Measurements from ENCODE around the gene SPOCK1. TPM values are rescaled to one million over a fixed set of nuclear protein-coding genes. Genes with fewer than 3 reads are reported as not detected.

Gene SPOCK1
- total and polyA plus RNA-seq, 12 donors = 13.7 to 70.3 (median 28.6) TPM

GRCh38 chr5:137329586-137330296, 169.4 kb downstream of the SPOCK1 start:
- Histone ChIP-seq H3K36me3 (no peaks in the 10 kb centered on the region), H3K27me3 (no peaks in the 10 kb centered on the region), H3K4me1 (peaks cover 0 to 15% (median 0%) of the 10 kb centered on the region in 9 donors), H3K9me3 (no peaks in the 10 kb centered on the region), H3K4me3 (no peak overlapping the region), H3K27ac (no peak overlapping the region)
- WGBS, 2 donors = 95 to 97% methylated on average over 8 of the region's 8 CpGs
- no peak for TF ChIP-seq CTCF (IDR thresholded peaks at IDR 0.05)
- DNase-seq = no peak
- intact Hi-C loops (cut with DNase I) = loop anchor here in 3 of 10 donors (5.0 to 10.0 kb wide), 3 partner anchors 275 to 1277 kb away; no protein-coding TSS in a partner anchor
- no peak for ATAC-seq

GRCh38 chr5:137328991-137329390, 170.1 kb downstream of the SPOCK1 start:
- TF ChIP-seq CTCF (IDR thresholded peaks at IDR 0.05) = no peak
- intact Hi-C loops (cut with DNase I) = loop anchor here in 2 of 10 donors (10.0 kb wide), 2 partner anchors 276 to 524 kb away; no protein-coding TSS in a partner anchor
- Histone ChIP-seq H3K9me3 (no peaks in the 10 kb centered on the region), H3K4me1 (peaks cover 0 to 15% (median 0%) of the 10 kb centered on the region in 9 donors), H3K4me3 (no peak overlapping the region), H3K27me3 (peaks cover 0 to 2% (median 0%) of the 10 kb centered on the region in 7 donors), H3K36me3 (no peaks in the 10 kb centered on the region), H3K27ac (no peak overlapping the region)
- no peak for ATAC-seq
- DNase-seq = no peak
- 81 to 88% methylated on average over 3 of the region's 3 CpGs for WGBS, 2 donors

GRCh38 chr5:137328463-137328862, 170.7 kb downstream of the SPOCK1 start:
- Histone ChIP-seq H3K27me3 (peaks cover 0 to 7% (median 0%) of the 10 kb centered on the region in 7 donors), H3K9me3 (no peaks in the 10 kb centered on the region), H3K4me3 (no peak overlapping the region), H3K4me1 (peaks cover 0 to 15% (median 0%) of the 10 kb centered on the region in 9 donors), H3K27ac (no peak overlapping the region), H3K36me3 (no peaks in the 10 kb centered on the region)
- ATAC-seq (no peak), DNase-seq (no peak)
- no peak for TF ChIP-seq CTCF (IDR thresholded peaks at IDR 0.05)
- intact Hi-C loops (cut with DNase I) = loop anchor here in 2 of 10 donors (10.0 kb wide), 2 partner anchors 276 to 524 kb away; no protein-coding TSS in a partner anchor
- 92 to 97% methylated on average over 9 of the region's 9 CpGs for WGBS, 2 donors

GRCh38 chr5:137325721-137326120, 173.4 kb downstream of the SPOCK1 start:
- Histone ChIP-seq H3K4me1 (no peaks in the 10 kb centered on the region), H3K27me3 (peaks cover 0 to 8% (median 0%) of the 10 kb centered on the region in 7 donors), H3K27ac (no peak overlapping the region), H3K9me3 (peaks cover 0 to 7% (median 0%) of the 10 kb centered on the region in 11 donors), H3K4me3 (no peak overlapping the region), H3K36me3 (no peaks in the 10 kb centered on the region)
- ATAC-seq (no peak), DNase-seq (no peak)
- intact Hi-C loops (cut with DNase I) = loop anchor here in 2 of 10 donors (10.0 kb wide), 2 partner anchors 279 to 521 kb away; no protein-coding TSS in a partner anchor
- 89% methylated on average over 4 of the region's 4 CpGs for WGBS, 2 donors
- TF ChIP-seq CTCF (IDR thresholded peaks at IDR 0.05) = no peak
